ENCODE data around the gene OBSL1. TPM values are rescaled to one million over a fixed set of nuclear protein-coding genes. Genes with fewer than 3 reads are reported as not detected.
A peak's percentile ranks its signal among the peaks of the same experiment; 100 is the strongest.

The OBSL1 gene
- total RNA-seq, 3 donors from 2014 or later (not counting 1 experiment from before 2014, with no cell fraction given) = 0.07 to 8.8 (median 0.32) TPM

- WGBS (ENCODE audit: insufficient coverage) = 8% methylated on average over 13 of the region's 14 CpGs
- Mint-ChIP-seq H3K36me3 (no peaks in the 10 kb centered on the region), H3K4me3 (no peak overlapping the region), H3K9me3 (no peaks in the 10 kb centered on the region), H3K27ac (no peak overlapping the region), H3K4me1 (peaks cover 0 to 11% of the 10 kb centered on the region in 2 donors), H3K27me3 (ENCODE audit: low read depth in 2 of 2) (peaks cover 69 to 74% of the 10 kb centered on the region in 2 donors)
- intact Hi-C loops (cut with micrococcal nuclease) = no loop called here
- Histone ChIP-seq H3K9me3 (ENCODE audit: control insufficient read depth, insufficient read depth, low read length) (no peaks in the 10 kb centered on the region), H3K36me3 (ENCODE audit: control insufficient read depth, insufficient read depth, low read length) (no peaks in the 10 kb centered on the region), H3K4me1 (ENCODE audit: control insufficient read depth, insufficient read depth, low read length) (peaks cover 2% of the 10 kb centered on the region), H3K4me3 (ENCODE audit: low read length) (no peak overlapping the region), H3K27me3 (ENCODE audit: control insufficient read depth, insufficient read depth, low read length) (peaks cover 27% of the 10 kb centered on the region), H3K27ac (ENCODE audit: low read length) (no peak overlapping the region)
- DNase-seq (peak in 1 of 2 donors; percentile 34), ATAC-seq (peak in 1 of 3 donors; percentile 37)
- TF ChIP-seq, protein P1, sequence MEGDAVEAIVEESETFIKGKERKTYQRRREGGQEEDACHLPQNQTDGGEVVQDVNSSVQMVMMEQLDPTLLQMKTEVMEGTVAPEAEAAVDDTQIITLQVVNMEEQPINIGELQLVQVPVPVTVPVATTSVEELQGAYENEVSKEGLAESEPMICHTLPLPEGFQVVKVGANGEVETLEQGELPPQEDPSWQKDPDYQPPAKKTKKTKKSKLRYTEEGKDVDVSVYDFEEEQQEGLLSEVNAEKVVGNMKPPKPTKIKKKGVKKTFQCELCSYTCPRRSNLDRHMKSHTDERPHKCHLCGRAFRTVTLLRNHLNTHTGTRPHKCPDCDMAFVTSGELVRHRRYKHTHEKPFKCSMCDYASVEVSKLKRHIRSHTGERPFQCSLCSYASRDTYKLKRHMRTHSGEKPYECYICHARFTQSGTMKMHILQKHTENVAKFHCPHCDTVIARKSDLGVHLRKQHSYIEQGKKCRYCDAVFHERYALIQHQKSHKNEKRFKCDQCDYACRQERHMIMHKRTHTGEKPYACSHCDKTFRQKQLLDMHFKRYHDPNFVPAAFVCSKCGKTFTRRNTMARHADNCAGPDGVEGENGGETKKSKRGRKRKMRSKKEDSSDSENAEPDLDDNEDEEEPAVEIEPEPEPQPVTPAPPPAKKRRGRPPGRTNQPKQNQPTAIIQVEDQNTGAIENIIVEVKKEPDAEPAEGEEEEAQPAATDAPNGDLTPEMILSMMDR (IDR thresholded peaks at IDR 0.05) = no peak
Observed at GRCh38 chr2:219521066-219521880, 50.1 kb downstream of the OBSL1 start.

DNA sequence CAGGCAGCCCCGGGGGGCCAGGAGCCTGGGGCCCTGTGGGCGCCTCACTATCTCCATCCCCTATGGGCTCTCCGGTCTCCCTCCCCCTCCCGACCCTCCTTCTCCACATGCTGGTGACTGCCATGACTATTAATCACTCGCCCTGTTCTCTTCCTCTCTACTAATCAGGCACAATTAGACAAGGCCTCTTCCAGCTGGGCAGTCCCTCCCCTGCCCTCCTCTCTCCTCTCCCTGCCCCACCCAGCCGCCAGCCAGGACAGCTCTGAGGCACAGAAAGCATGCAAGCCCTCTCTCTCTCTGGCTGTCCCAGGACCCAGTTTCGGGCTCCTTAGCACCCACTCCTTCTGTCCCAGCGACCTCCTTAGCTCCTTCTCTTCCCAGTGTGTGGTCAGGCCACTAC, 51.3 kb downstream of the OBSL1 start:
- ATAC-seq (no peak), DNase-seq (no peak)
- Histone ChIP-seq H3K27me3 (ENCODE audit: control insufficient read depth, insufficient read depth, low read length) (peaks cover 20% of the 10 kb centered on the region), H3K4me1 (ENCODE audit: control insufficient read depth, insufficient read depth, low read length) (peaks cover 2% of the 10 kb centered on the region), H3K27ac (ENCODE audit: low read length) (no peak overlapping the region), H3K9me3 (ENCODE audit: control insufficient read depth, insufficient read depth, low read length) (no peaks in the 10 kb centered on the region), H3K4me3 (ENCODE audit: low read length) (no peak overlapping the region), H3K36me3 (ENCODE audit: control insufficient read depth, insufficient read depth, low read length) (no peaks in the 10 kb centered on the region)
- intact Hi-C loops (cut with micrococcal nuclease) = no loop called here
- Mint-ChIP-seq H3K36me3 (no peaks in the 10 kb centered on the region), H3K27me3 (ENCODE audit: low read depth in 2 of 2) (peaks cover 68 to 72% of the 10 kb centered on the region in 2 donors), H3K4me1 (peaks cover 0 to 11% of the 10 kb centered on the region in 2 donors), H3K9me3 (no peaks in the 10 kb centered on the region), H3K27ac (no peak overlapping the region), H3K4me3 (no peak overlapping the region)
- WGBS (ENCODE audit: insufficient coverage) = 74% methylated on average over 8 of the region's 8 CpGs
- TF ChIP-seq, protein P1 (IDR thresholded peaks at IDR 0.05) = no peak

DNA sequence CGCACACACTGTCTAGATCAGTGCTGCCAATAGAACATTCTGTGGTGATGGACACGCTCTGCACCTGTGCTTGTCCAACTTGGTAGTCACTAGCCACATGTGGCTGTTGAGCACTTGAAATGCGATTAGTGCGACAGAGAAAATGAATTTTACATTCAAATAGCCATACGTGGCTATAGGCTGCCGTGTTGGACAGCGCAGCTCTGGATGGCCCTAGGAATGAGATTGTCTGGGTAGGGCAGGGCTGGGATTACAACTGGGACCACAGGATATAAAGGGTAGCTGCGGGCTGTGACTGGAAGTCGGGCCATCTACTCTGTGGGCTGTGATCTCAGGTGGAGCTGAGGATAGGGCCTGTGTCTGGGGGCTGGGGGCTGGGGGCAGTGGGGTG, 51.8 kb downstream of the OBSL1 start:
- ATAC-seq (no peak), DNase-seq (no peak)
- Histone ChIP-seq H3K4me3 (ENCODE audit: low read length) (no peak overlapping the region), H3K4me1 (ENCODE audit: control insufficient read depth, insufficient read depth, low read length) (peaks cover 2% of the 10 kb centered on the region), H3K36me3 (ENCODE audit: control insufficient read depth, insufficient read depth, low read length) (no peaks in the 10 kb centered on the region), H3K9me3 (ENCODE audit: control insufficient read depth, insufficient read depth, low read length) (no peaks in the 10 kb centered on the region), H3K27me3 (ENCODE audit: control insufficient read depth, insufficient read depth, low read length) (peaks cover 21% of the 10 kb centered on the region), H3K27ac (ENCODE audit: low read length) (no peak overlapping the region)
- intact Hi-C loops (cut with micrococcal nuclease) = no loop called here
- peaks cover 64 to 67% of the 10 kb centered on the region in 2 donors for H3K27me3 Mint-ChIP-seq (ENCODE audit: low read depth in 2 of 2)
- H3K36me3 Mint-ChIP-seq = no peaks in the 10 kb centered on the region
- H3K4me1 Mint-ChIP-seq = peaks cover 0 to 11% of the 10 kb centered on the region in 2 donors
- WGBS (ENCODE audit: insufficient coverage) = 92% methylated on average over 9 of the region's 9 CpGs
- TF ChIP-seq, protein P1 (IDR thresholded peaks at IDR 0.05) = no peak
- no peak overlapping the region for H3K4me3 Mint-ChIP-seq
- no peak overlapping the region for H3K27ac Mint-ChIP-seq
- H3K9me3 Mint-ChIP-seq = no peaks in the 10 kb centered on the region
